GM12878 (cell line): ENCODE results near the gene KRTAP10-5. TPM values are rescaled to one million over a fixed set of nuclear protein-coding genes. Genes with fewer than 3 reads are reported as not detected.

Source experiments
- polyA plus RNA-seq, 11 experiments: library from polyadenylated mRNA; depleted of rRNA in 4 of 11; unstranded in 6 of 11; stranded (reverse) in 5 of 11; fragments of >200 nt; fragmentation: Nextera tagmentation in 4 of 11; fragmentation: Illumina TruSeq in 1 of 11; extraction: Ambion mirVana in 4 of 11; extraction: Trizol in 1 of 11; gene quantifications; 1 replicate in 1 of 11; 2 replicates in 10 of 11; pipeline versions ENCODE4 v1.2.1 to v1.2.3, GENCODE V29; 2011 to 2016; ENCODE audit warnings: inconsistent platforms in 2 of 11, missing spikeins in 2 of 11, low read depth in 1 of 11
- total RNA-seq, 4 experiments: library from RNA; depleted of rRNA in 3 of 4; stranded (reverse); fragments of >200 nt in 3 of 4; fragmentation: Illumina TruSeq in 1 of 4; extraction: Trizol in 1 of 4; gene quantifications; 2 replicates each; pipeline versions ENCODE4 v1.2.1 to v1.2.3, GENCODE V29; 2013 to 2021

The KRTAP10-5 gene
- total and polyA plus RNA-seq, 10 of the 15 experiments (the other 5 are each of a cell fraction or from before 2014, with no cell fraction given): not detected

Other genes with a start within 250 kb of the KRTAP10-5 start
Only the 7 nearest of the 21 such genes appear.
- not detected in 2 replicates for gene KRTAP10-1, start 40.4 kb downstream of the KRTAP10-5 start, total RNA-seq (2014; rRNA removed)
- not detected in 2 replicates for gene KRTAP10-1, start 40.4 kb downstream of the KRTAP10-5 start, total RNA-seq (2014; rRNA removed; fragmentation: Illumina TruSeq; extraction: Trizol)
- not detected in 2 replicates for gene KRTAP10-1, start 40.4 kb downstream of the KRTAP10-5 start, total RNA-seq (2021)
- not detected in 2 replicates for gene KRTAP10-1, start 40.4 kb downstream of the KRTAP10-5 start, polyA plus RNA-seq (2011; rRNA removed)
- gene KRTAP10-1, start 40.4 kb downstream of the KRTAP10-5 start, polyA plus RNA-seq (2014; fragmentation: Illumina TruSeq; extraction: Trizol): not detected in 2 replicates
- not detected for gene KRTAP10-1, start 40.4 kb downstream of the KRTAP10-5 start, polyA plus RNA-seq (2014; fragmentation: Nextera tagmentation; extraction: Ambion mirVana)
- not detected in 2 replicates for gene KRTAP10-1, start 40.4 kb downstream of the KRTAP10-5 start, polyA plus RNA-seq (2014; rRNA removed)
- gene KRTAP10-1, start 40.4 kb downstream of the KRTAP10-5 start, polyA plus RNA-seq (2016; fragmentation: Nextera tagmentation; extraction: Ambion mirVana): not detected
- not detected in 2 replicates for gene KRTAP10-2, start 29.1 kb downstream of the KRTAP10-5 start, total RNA-seq (2014; rRNA removed)
- not detected in 2 replicates for gene KRTAP10-2, start 29.1 kb downstream of the KRTAP10-5 start, total RNA-seq (2014; rRNA removed; fragmentation: Illumina TruSeq; extraction: Trizol)
- gene KRTAP10-2, start 29.1 kb downstream of the KRTAP10-5 start, total RNA-seq (2021): not detected in 2 replicates
- not detected in 2 replicates for gene KRTAP10-2, start 29.1 kb downstream of the KRTAP10-5 start, polyA plus RNA-seq (2011; rRNA removed)
- not detected in 2 replicates for gene KRTAP10-2, start 29.1 kb downstream of the KRTAP10-5 start, polyA plus RNA-seq (2014; fragmentation: Illumina TruSeq; extraction: Trizol)
- not detected for gene KRTAP10-2, start 29.1 kb downstream of the KRTAP10-5 start, polyA plus RNA-seq (2014; fragmentation: Nextera tagmentation; extraction: Ambion mirVana)
- not detected in 2 replicates for gene KRTAP10-2, start 29.1 kb downstream of the KRTAP10-5 start, polyA plus RNA-seq (2014; rRNA removed)
- not detected for gene KRTAP10-2, start 29.1 kb downstream of the KRTAP10-5 start, polyA plus RNA-seq (2016; fragmentation: Nextera tagmentation; extraction: Ambion mirVana)
- gene KRTAP10-3, start 21.8 kb downstream of the KRTAP10-5 start, total RNA-seq (2014; rRNA removed): not detected in 2 replicates
- gene KRTAP10-3, start 21.8 kb downstream of the KRTAP10-5 start, total RNA-seq (2014; rRNA removed; fragmentation: Illumina TruSeq; extraction: Trizol): not detected in 2 replicates
- not detected in 2 replicates for gene KRTAP10-3, start 21.8 kb downstream of the KRTAP10-5 start, total RNA-seq (2021)
- gene KRTAP10-3, start 21.8 kb downstream of the KRTAP10-5 start, polyA plus RNA-seq (2011; rRNA removed): not detected in 2 replicates
- not detected in 2 replicates for gene KRTAP10-3, start 21.8 kb downstream of the KRTAP10-5 start, polyA plus RNA-seq (2014; fragmentation: Illumina TruSeq; extraction: Trizol)
- not detected for gene KRTAP10-3, start 21.8 kb downstream of the KRTAP10-5 start, polyA plus RNA-seq (2014; fragmentation: Nextera tagmentation; extraction: Ambion mirVana)
- gene KRTAP10-3, start 21.8 kb downstream of the KRTAP10-5 start, polyA plus RNA-seq (2014; rRNA removed): not detected in 2 replicates
- not detected for gene KRTAP10-3, start 21.8 kb downstream of the KRTAP10-5 start, polyA plus RNA-seq (2016; fragmentation: Nextera tagmentation; extraction: Ambion mirVana)
- gene KRTAP10-4, start 6.9 kb downstream of the KRTAP10-5 start, total RNA-seq (2014; rRNA removed): not detected in 2 replicates
- not detected in 2 replicates for gene KRTAP10-4, start 6.9 kb downstream of the KRTAP10-5 start, total RNA-seq (2014; rRNA removed; fragmentation: Illumina TruSeq; extraction: Trizol)
- not detected in 2 replicates for gene KRTAP10-4, start 6.9 kb downstream of the KRTAP10-5 start, total RNA-seq (2021)
- not detected in 2 replicates for gene KRTAP10-4, start 6.9 kb downstream of the KRTAP10-5 start, polyA plus RNA-seq (2011; rRNA removed)
- not detected in 2 replicates for gene KRTAP10-4, start 6.9 kb downstream of the KRTAP10-5 start, polyA plus RNA-seq (2014; fragmentation: Illumina TruSeq; extraction: Trizol)
- not detected for gene KRTAP10-4, start 6.9 kb downstream of the KRTAP10-5 start, polyA plus RNA-seq (2014; fragmentation: Nextera tagmentation; extraction: Ambion mirVana)
- gene KRTAP10-4, start 6.9 kb downstream of the KRTAP10-5 start, polyA plus RNA-seq (2014; rRNA removed): not detected in 2 replicates
- not detected for gene KRTAP10-4, start 6.9 kb downstream of the KRTAP10-5 start, polyA plus RNA-seq (2016; fragmentation: Nextera tagmentation; extraction: Ambion mirVana)
- gene KRTAP10-6, start 11.9 kb upstream of the KRTAP10-5 start, total RNA-seq (2014; rRNA removed): not detected in 2 replicates
- not detected in 2 replicates for gene KRTAP10-6, start 11.9 kb upstream of the KRTAP10-5 start, total RNA-seq (2014; rRNA removed; fragmentation: Illumina TruSeq; extraction: Trizol)
- not detected in 2 replicates for gene KRTAP10-6, start 11.9 kb upstream of the KRTAP10-5 start, total RNA-seq (2021)
- gene KRTAP10-6, start 11.9 kb upstream of the KRTAP10-5 start, polyA plus RNA-seq (2011; rRNA removed): not detected in 2 replicates
- not detected in 2 replicates for gene KRTAP10-6, start 11.9 kb upstream of the KRTAP10-5 start, polyA plus RNA-seq (2014; fragmentation: Illumina TruSeq; extraction: Trizol)
- gene KRTAP10-6, start 11.9 kb upstream of the KRTAP10-5 start, polyA plus RNA-seq (2014; fragmentation: Nextera tagmentation; extraction: Ambion mirVana): not detected
- gene KRTAP10-6, start 11.9 kb upstream of the KRTAP10-5 start, polyA plus RNA-seq (2014; rRNA removed): not detected in 2 replicates
- gene KRTAP10-6, start 11.9 kb upstream of the KRTAP10-5 start, polyA plus RNA-seq (2016; fragmentation: Nextera tagmentation; extraction: Ambion mirVana): not detected
- not detected in 2 replicates for gene KRTAP10-7, start 20.0 kb upstream of the KRTAP10-5 start, total RNA-seq (2014; rRNA removed)
- gene KRTAP10-7, start 20.0 kb upstream of the KRTAP10-5 start, total RNA-seq (2014; rRNA removed; fragmentation: Illumina TruSeq; extraction: Trizol): not detected in 2 replicates
- not detected in 2 replicates for gene KRTAP10-7, start 20.0 kb upstream of the KRTAP10-5 start, total RNA-seq (2021)
- gene KRTAP10-7, start 20.0 kb upstream of the KRTAP10-5 start, polyA plus RNA-seq (2011; rRNA removed): not detected in 2 replicates
- gene KRTAP10-7, start 20.0 kb upstream of the KRTAP10-5 start, polyA plus RNA-seq (2014; fragmentation: Illumina TruSeq; extraction: Trizol): not detected in 2 replicates
- not detected for gene KRTAP10-7, start 20.0 kb upstream of the KRTAP10-5 start, polyA plus RNA-seq (2014; fragmentation: Nextera tagmentation; extraction: Ambion mirVana)
- not detected in 2 replicates for gene KRTAP10-7, start 20.0 kb upstream of the KRTAP10-5 start, polyA plus RNA-seq (2014; rRNA removed)
- not detected for gene KRTAP10-7, start 20.0 kb upstream of the KRTAP10-5 start, polyA plus RNA-seq (2016; fragmentation: Nextera tagmentation; extraction: Ambion mirVana)
- gene KRTAP10-8, start 31.5 kb upstream of the KRTAP10-5 start, total RNA-seq (2014; rRNA removed): not detected in 2 replicates
- gene KRTAP10-8, start 31.5 kb upstream of the KRTAP10-5 start, total RNA-seq (2014; rRNA removed; fragmentation: Illumina TruSeq; extraction: Trizol): not detected in 2 replicates
- gene KRTAP10-8, start 31.5 kb upstream of the KRTAP10-5 start, total RNA-seq (2021): not detected in 2 replicates
- not detected in 2 replicates for gene KRTAP10-8, start 31.5 kb upstream of the KRTAP10-5 start, polyA plus RNA-seq (2011; rRNA removed)
- not detected in 2 replicates for gene KRTAP10-8, start 31.5 kb upstream of the KRTAP10-5 start, polyA plus RNA-seq (2014; fragmentation: Illumina TruSeq; extraction: Trizol)
- not detected for gene KRTAP10-8, start 31.5 kb upstream of the KRTAP10-5 start, polyA plus RNA-seq (2014; fragmentation: Nextera tagmentation; extraction: Ambion mirVana)
- gene KRTAP10-8, start 31.5 kb upstream of the KRTAP10-5 start, polyA plus RNA-seq (2014; rRNA removed): not detected in 2 replicates
- gene KRTAP10-8, start 31.5 kb upstream of the KRTAP10-5 start, polyA plus RNA-seq (2016; fragmentation: Nextera tagmentation; extraction: Ambion mirVana): not detected